ENCODE data around the gene CYTH2. TPM values are rescaled to one million over a fixed set of nuclear protein-coding genes. Genes with fewer than 3 reads are reported as not detected.

The CYTH2 gene
- total RNA-seq, 1 donor from 2014 or later, result 75.2 TPM

- Histone ChIP-seq H3K27me3 (ENCODE audit: low read depth) (peaks cover 24% of the 10 kb centered on the region), H3K9me3 (no peaks in the 10 kb centered on the region), H3K36me3 (no peaks in the 10 kb centered on the region), H3K4me1 (no peaks in the 10 kb centered on the region), H3K4me3 (no peak overlapping the region), H3K27ac (no peak overlapping the region)
- intact Hi-C loops (cut with DNase I), result no loop called here
- DNase-seq (no peak), ATAC-seq (no peak)
- TF ChIP-seq CTCF (IDR thresholded peaks at IDR 0.05), result no peak
These were observed 32.6 kb upstream of the CYTH2 start for GRCh38 chr19:48436586-48436985.

- H3K27ac ChIP-seq, result no peak overlapping the region
- H3K9me3 ChIP-seq, result no peaks in the 10 kb centered on the region
- H3K36me3 ChIP-seq, result no peaks in the 10 kb centered on the region
- intact Hi-C loops (cut with DNase I), result no loop called here
- TF ChIP-seq CTCF (IDR thresholded peaks at IDR 0.05), result no peak
- H3K27me3 ChIP-seq (ENCODE audit: low read depth), result peaks cover 40% of the 10 kb centered on the region
- H3K4me3 ChIP-seq, result no peak overlapping the region
- ATAC-seq, result no peak
- peaks cover 24% of the 10 kb centered on the region for H3K4me1 ChIP-seq
- DNase-seq, result no peak
These were observed 27.7 kb upstream of the CYTH2 start for GRCh38 chr19:48441360-48442050.

- DNase-seq, result no peak
- no peaks in the 10 kb centered on the region for H3K9me3 ChIP-seq
- no peak overlapping the region for H3K4me3 ChIP-seq
- no peak for TF ChIP-seq CTCF (IDR thresholded peaks at IDR 0.05)
- H3K27me3 ChIP-seq (ENCODE audit: low read depth), result peaks cover 31% of the 10 kb centered on the region
- peaks cover 31% of the 10 kb centered on the region for H3K4me1 ChIP-seq
- H3K27ac ChIP-seq, result no peak overlapping the region
- H3K36me3 ChIP-seq, result peaks cover 5% of the 10 kb centered on the region
- intact Hi-C loops (cut with DNase I), result no loop called here
- ATAC-seq, result no peak
These were observed 26.8 kb upstream of the CYTH2 start for GRCh38 chr19:48442116-48443035.

GRCh38 chr19:48443256-48443655 is 25.9 kb upstream of the CYTH2 start:
- DNase-seq, result peak; percentile 58

GRCh38 chr19:48443731-48444128 is 25.4 kb upstream of the CYTH2 start:
- ATAC-seq, result no peak
- H3K4me1 ChIP-seq, result peaks cover 31% of the 10 kb centered on the region
- TF ChIP-seq CTCF (IDR thresholded peaks at IDR 0.05), result no peak
- H3K27ac ChIP-seq, result no peak overlapping the region
- DNase-seq, result no peak
- H3K4me3 ChIP-seq, result peak overlapping the region; percentile 99
- H3K9me3 ChIP-seq, result no peaks in the 10 kb centered on the region
- peaks cover 30% of the 10 kb centered on the region for H3K27me3 ChIP-seq (ENCODE audit: low read depth)
- H3K36me3 ChIP-seq, result peaks cover 19% of the 10 kb centered on the region
- intact Hi-C loops (cut with DNase I), result no loop called here

More at GRCh38 chr19:48443256-48443655, 25.9 kb upstream of the CYTH2 start:
- Histone ChIP-seq H3K27me3 (ENCODE audit: low read depth) (peaks cover 30% of the 10 kb centered on the region), H3K4me3 (peak overlapping the region; percentile 99), H3K27ac (no peak overlapping the region), H3K4me1 (peaks cover 31% of the 10 kb centered on the region), H3K9me3 (no peaks in the 10 kb centered on the region), H3K36me3 (peaks cover 14% of the 10 kb centered on the region)
- ATAC-seq, result no peak
- intact Hi-C loops (cut with DNase I), result no loop called here
- no peak for TF ChIP-seq CTCF (IDR thresholded peaks at IDR 0.05)
